Smooth muscle cell (in vitro differentiated cells): ENCODE data around the gene RDX. TPM values are rescaled to one million over a fixed set of nuclear protein-coding genes. Genes with fewer than 3 reads are reported as not detected.

ENCODE experiments used
- DNase-seq: peaks from one replicate; lab custom pipeline; 2025; ENCODE audit not compliant: unreplicated experiment; lab: John Stamatoyannopoulos, UW
- H2AFZ ChIP-seq: fragments of 200-600 bp; sonication (generic); 2 replicates; pipeline ENCODE4 v1.6.0; 2016; ENCODE audit warnings: antibody characterized with exemption, low read depth, mild to moderate bottlenecking
- H3F3A ChIP-seq: fragments of 200-600 bp; sonication (generic); 2 replicates; pipeline ENCODE4 v1.6.0; 2017; ENCODE audit warnings: antibody characterized with exemption, low read depth
- H3K27ac ChIP-seq: fragments of 200-600 bp; sonication (generic); 2 replicates; pipeline ENCODE4 v1.5.1; 2016; ENCODE audit warnings: low read depth, mild to moderate bottlenecking
- H3K27me3 ChIP-seq: fragments of 200-600 bp; sonication (generic); 2 replicates; pipeline ENCODE4 v1.6.1; 2016; ENCODE audit warnings: low read depth, mild to moderate bottlenecking
- H3K36me3 ChIP-seq: fragments of 200-600 bp; sonication (generic); 2 replicates; pipeline ENCODE4 v1.5.1; 2016; ENCODE audit warnings: low read depth
- H3K4me1 ChIP-seq: fragments of 200-600 bp; sonication (generic); 2 replicates; pipeline ENCODE4 v1.5.1; 2016; ENCODE audit warnings: low read depth
- H3K4me2 ChIP-seq: fragments of 200-600 bp; sonication (generic); 2 replicates; pipeline ENCODE4 v1.6.0; 2016; ENCODE audit warnings: mild to moderate bottlenecking
- H3K4me3 ChIP-seq: fragments of 200-600 bp; sonication (generic); 2 replicates; pipeline ENCODE4 v1.5.1; 2016; ENCODE audit warnings: mild to moderate bottlenecking
- H3K79me2 ChIP-seq: fragments of 200-600 bp; sonication (generic); 2 replicates; pipeline ENCODE4 v1.6.0; 2016; ENCODE audit warnings: low read depth, mild to moderate bottlenecking
- H3K9ac ChIP-seq: fragments of 200-600 bp; sonication (generic); 2 replicates; pipeline ENCODE4 v1.6.0; 2016; ENCODE audit warnings: low read depth
- H3K9me3 ChIP-seq: fragments of 200-600 bp; sonication (generic); replicated peaks from 2 replicates; pipeline ENCODE4 v1.5.1; 2016; ENCODE audit warnings: low read depth
- H4K20me1 ChIP-seq: fragments of 200-600 bp; sonication (generic); 2 replicates; pipeline ENCODE4 v1.6.0; 2016; ENCODE audit warnings: low read depth
- CTCF ChIP-seq: fragments of 200-600 bp; sonication (generic); IDR thresholded peaks from 2 replicates; pipeline ENCODE4 v1.5.1; 2017; ENCODE audit warnings: borderline replicate concordance, mild to moderate bottlenecking, antibody characterized with exemption; ENCODE audit not compliant: insufficient read depth, poor library complexity, severe bottlenecking
- WGBS: methylation state at CpG from one replicate; pipeline ENCODE4 v1.1.7; 2016; ENCODE audit warnings: low lambda C conversion rate; 5-methylcytosine and 5-hydroxymethylcytosine counted together
- polyA plus RNA-seq: library from polyadenylated mRNA; unstranded; fragments of >200 nt; fragmentation: Nextera tagmentation; extraction: Ambion mirVana; gene quantifications from 2 replicates; pipeline ENCODE4 v1.2.1, GENCODE V29; 2016
- total RNA-seq: library from RNA; depleted of rRNA; stranded (reverse); fragments of >200 nt; gene quantifications from 2 replicates; pipeline ENCODE4 v1.2.3, GENCODE V29; 2014

The RDX gene
- total and polyA plus RNA-seq, 2 experiments from 2014 or later = 137 to 165 TPM

GRCh38 chr11:110250168-110250567, 46.2 kb downstream of the RDX start:
- WGBS = 91% methylated on average over 2 of the region's 2 CpGs
- H3K9me3 ChIP-seq = no peaks in the 10 kb centered on the region
- peaks cover 18% of the 10 kb centered on the region for H4K20me1 ChIP-seq
- no peak overlapping the region for H2AFZ ChIP-seq
- H3K4me1 ChIP-seq = no peaks in the 10 kb centered on the region
- H3K9ac ChIP-seq = no peak overlapping the region
- no peak for DNase-seq
- peaks cover 51% of the 10 kb centered on the region for H3K79me2 ChIP-seq
- no peak overlapping the region for H3K4me2 ChIP-seq
- H3K4me3 ChIP-seq = no peak overlapping the region
- no peak for TF ChIP-seq CTCF
- H3K36me3 ChIP-seq = peaks cover 37% of the 10 kb centered on the region
- H3F3A ChIP-seq = peaks cover 10% of the 10 kb centered on the region
- H3K27ac ChIP-seq = no peak overlapping the region
- H3K27me3 ChIP-seq = no peaks in the 10 kb centered on the region

- 97% methylated on average over 5 of the region's 5 CpGs for WGBS
Observed at GRCh38 chr11:110249766-110250165, 46.6 kb downstream of the RDX start.

GRCh38 chr11:110249066-110249465, 47.3 kb downstream of the RDX start:
- no peak overlapping the region for H3K4me2 ChIP-seq
- no peak overlapping the region for H2AFZ ChIP-seq
- no peaks in the 10 kb centered on the region for H3K27me3 ChIP-seq
- WGBS = 96% methylated on average over 1 of the region's 1 CpG
- H3F3A ChIP-seq = peaks cover 10% of the 10 kb centered on the region
- no peak overlapping the region for H3K27ac ChIP-seq
- H4K20me1 ChIP-seq = peaks cover 18% of the 10 kb centered on the region
- H3K9me3 ChIP-seq = no peaks in the 10 kb centered on the region
- no peak overlapping the region for H3K4me3 ChIP-seq
- no peak overlapping the region for H3K9ac ChIP-seq
- no peak for DNase-seq
- no peaks in the 10 kb centered on the region for H3K4me1 ChIP-seq
- peaks cover 33% of the 10 kb centered on the region for H3K36me3 ChIP-seq
- no peak for TF ChIP-seq CTCF
- H3K79me2 ChIP-seq = peaks cover 62% of the 10 kb centered on the region

More at GRCh38 chr11:110249766-110250165, 46.6 kb downstream of the RDX start:
- H3K36me3 ChIP-seq = peaks cover 37% of the 10 kb centered on the region
- no peak for DNase-seq
- no peaks in the 10 kb centered on the region for H3K9me3 ChIP-seq
- no peak overlapping the region for H3K9ac ChIP-seq
- peaks cover 18% of the 10 kb centered on the region for H4K20me1 ChIP-seq
- no peak overlapping the region for H3K4me2 ChIP-seq
- no peaks in the 10 kb centered on the region for H3K4me1 ChIP-seq
- H3K27ac ChIP-seq = no peak overlapping the region
- peaks cover 55% of the 10 kb centered on the region for H3K79me2 ChIP-seq
- no peak overlapping the region for H2AFZ ChIP-seq
- no peaks in the 10 kb centered on the region for H3K27me3 ChIP-seq
- H3K4me3 ChIP-seq = no peak overlapping the region
- no peak for TF ChIP-seq CTCF
- H3F3A ChIP-seq = peaks cover 10% of the 10 kb centered on the region

GRCh38 chr11:110243791-110244190, 52.6 kb downstream of the RDX start:
- H4K20me1 ChIP-seq = peaks cover 10% of the 10 kb centered on the region
- DNase-seq = no peak
- H3K4me3 ChIP-seq = no peak overlapping the region
- H3K9ac ChIP-seq = no peak overlapping the region
- 91% methylated on average over 1 of the region's 1 CpG for WGBS
- no peak for TF ChIP-seq CTCF
- H3F3A ChIP-seq = peaks cover 10% of the 10 kb centered on the region
- H3K4me2 ChIP-seq = no peak overlapping the region
- no peaks in the 10 kb centered on the region for H3K4me1 ChIP-seq
- H2AFZ ChIP-seq = no peak overlapping the region
- peaks cover 23% of the 10 kb centered on the region for H3K36me3 ChIP-seq
- no peak overlapping the region for H3K27ac ChIP-seq
- no peaks in the 10 kb centered on the region for H3K27me3 ChIP-seq
- peaks cover 81% of the 10 kb centered on the region for H3K79me2 ChIP-seq
- H3K9me3 ChIP-seq = no peaks in the 10 kb centered on the region
